GM18867 (cell line): ENCODE measurements around the gene THOC6.
A peak's percentile ranks its signal among the peaks of the same experiment; 100 is the strongest.

Experiments used
- ATAC-seq: cut with Tn5 transposase; IDR thresholded peaks from one replicate; pipeline ENCODE4 v1.9.1; 2021; ENCODE audit warnings: mild to moderate bottlenecking, moderate library complexity; ENCODE audit not compliant: unreplicated experiment

Gene THOC6

DNA sequence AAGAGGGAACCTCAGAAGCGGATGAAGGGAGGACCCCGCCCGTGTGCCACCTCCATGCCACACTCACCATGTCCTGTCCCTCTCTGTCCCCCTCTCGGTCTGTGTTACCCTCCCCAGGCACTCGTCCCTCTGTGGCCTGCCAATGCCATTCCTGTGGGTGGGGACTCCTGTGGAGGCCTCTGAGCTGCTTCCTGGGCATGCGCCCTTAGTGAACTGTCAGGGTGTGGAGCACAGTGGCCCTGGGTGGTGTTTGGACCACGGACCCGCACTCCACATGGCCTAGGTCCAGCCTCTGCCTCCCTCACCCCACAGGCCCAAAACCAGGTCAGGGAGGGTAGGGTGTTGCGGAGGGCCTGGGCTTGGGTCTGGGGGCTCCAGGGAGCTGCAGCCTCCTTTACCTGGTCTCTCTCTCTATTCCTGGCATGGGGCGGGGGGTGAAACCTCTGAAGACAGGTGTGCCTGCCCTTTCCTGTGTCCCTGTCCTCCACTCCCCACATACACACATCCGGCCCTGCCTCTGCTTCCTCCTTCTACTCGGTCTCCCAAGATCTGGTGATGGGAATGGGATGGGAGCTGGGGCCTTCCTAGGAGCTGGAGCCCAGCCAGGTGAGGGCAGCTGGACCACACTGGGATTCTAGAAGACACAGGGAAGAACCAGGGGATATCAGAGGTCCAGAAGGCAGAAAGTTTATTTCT, 32.1 kb upstream of the THOC6 start:
- ATAC-seq = no peak

DNA sequence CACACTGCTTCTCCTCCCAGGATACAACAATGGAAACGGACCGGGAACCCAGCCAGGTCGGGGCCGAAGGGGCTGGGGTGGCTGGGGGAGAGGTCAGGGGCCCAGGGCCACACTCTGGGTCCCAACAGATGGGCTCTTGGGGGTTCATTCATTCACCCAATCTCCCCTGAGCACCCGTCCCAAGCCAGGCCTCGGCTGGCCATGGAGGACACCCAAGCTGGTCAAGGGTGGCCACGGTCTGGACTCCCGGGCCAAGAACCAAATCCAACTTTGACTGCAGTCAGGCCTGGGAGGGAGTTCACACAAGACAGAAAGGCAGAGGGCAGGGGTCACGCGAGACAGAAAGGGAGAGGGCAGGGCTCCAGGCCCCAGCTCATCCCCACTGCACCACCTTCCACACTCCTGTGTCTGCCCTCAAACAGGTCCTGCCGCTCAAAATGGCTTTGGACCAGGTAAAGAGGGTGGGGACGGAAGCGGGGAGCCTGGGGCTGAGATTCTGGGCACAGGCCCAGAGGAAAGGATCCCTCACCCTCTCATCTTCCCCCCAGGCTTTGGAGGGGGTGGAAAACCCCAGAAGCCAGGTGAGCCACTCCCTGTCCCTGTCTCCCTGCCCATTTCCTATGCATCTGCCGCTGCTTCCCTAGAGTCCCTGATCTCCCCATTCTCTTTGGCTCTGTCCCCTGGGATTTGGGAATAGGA, 31.3 kb upstream of the THOC6 start:
- no peak for ATAC-seq

DNA sequence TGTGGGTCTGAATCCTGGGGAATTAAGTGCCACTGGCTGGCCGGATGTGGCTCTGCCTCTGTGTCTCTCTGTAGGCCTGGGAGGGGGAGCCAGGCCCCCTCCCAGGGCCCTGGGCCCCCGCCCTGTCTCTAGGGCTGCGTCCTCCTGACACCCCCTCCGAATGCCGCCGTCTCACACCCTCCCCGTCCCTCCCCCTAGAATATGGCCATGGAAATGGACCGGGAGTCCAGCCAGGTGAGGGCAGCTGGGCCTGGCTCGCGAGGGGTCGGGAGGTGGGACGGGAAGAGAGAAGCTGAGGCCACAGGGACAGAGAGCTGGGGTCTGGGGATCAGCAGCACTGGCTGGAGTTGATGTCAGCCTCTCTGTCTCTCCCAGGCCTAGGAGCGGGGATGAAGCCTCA, 27.5 kb upstream of the THOC6 start:
- no peak for ATAC-seq

DNA sequence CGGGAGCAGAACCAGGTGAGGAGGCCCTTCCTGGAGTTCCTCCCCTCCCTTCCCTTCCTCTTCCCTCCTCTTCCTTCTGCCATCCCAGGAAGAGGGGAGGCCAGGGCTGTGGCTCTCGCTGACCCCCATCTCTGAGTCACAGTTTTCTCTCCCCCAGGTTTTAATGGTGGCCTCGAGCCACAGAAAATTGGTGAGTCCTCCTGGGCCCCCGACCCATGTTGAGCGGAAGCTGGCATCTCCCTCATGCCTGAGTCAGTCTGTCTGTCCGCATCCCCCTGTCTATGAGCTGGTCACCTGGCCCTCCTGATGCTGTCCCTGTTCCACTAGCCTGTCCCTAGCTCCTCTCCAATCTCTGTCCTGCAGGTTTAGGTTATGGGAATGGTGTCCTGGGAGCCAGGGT, 23.9 kb upstream of the THOC6 start:
- no peak for ATAC-seq

DNA sequence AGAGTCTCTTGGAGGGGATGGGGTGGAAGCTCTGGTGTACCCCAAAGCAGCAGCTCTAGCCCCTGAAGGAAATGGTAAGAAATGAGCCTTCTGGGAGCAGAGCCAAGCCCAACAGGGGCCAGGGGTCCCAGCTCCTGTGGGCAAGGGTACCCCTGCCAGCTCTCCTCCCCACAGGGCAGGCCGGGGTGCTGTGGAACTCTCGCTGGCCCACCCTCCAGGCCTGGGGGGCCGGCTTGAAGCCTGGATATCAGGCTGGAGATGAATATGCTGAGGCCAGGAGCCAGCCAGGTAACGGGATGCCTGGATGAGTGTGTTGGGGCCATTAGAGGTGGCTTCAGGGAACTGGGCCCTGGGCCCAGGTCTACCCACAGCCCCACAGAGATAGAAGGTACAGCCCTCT, 23.3 kb upstream of the THOC6 start:
- ATAC-seq = no peak

DNA sequence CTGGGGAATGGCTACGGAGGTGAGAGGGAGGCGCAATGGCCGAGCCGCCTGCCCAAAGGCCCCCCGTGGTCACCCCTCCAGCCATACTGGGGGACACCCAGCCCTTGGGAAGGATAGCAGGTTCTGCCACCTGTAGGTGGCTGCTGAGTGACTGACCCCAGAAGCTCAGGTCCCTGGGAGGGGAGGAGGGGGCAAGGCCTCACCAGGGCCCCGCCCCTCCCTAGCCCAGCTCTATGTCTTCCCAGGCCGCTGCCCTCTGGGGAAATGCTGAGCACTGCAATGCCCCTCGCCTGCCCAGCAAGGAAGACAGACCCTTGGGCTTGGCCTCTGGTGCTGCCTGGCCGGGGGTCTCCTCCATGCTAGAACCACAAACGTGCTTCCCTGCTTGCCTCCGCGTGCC, 22.5 kb upstream of the THOC6 start:
- no peak for ATAC-seq

DNA sequence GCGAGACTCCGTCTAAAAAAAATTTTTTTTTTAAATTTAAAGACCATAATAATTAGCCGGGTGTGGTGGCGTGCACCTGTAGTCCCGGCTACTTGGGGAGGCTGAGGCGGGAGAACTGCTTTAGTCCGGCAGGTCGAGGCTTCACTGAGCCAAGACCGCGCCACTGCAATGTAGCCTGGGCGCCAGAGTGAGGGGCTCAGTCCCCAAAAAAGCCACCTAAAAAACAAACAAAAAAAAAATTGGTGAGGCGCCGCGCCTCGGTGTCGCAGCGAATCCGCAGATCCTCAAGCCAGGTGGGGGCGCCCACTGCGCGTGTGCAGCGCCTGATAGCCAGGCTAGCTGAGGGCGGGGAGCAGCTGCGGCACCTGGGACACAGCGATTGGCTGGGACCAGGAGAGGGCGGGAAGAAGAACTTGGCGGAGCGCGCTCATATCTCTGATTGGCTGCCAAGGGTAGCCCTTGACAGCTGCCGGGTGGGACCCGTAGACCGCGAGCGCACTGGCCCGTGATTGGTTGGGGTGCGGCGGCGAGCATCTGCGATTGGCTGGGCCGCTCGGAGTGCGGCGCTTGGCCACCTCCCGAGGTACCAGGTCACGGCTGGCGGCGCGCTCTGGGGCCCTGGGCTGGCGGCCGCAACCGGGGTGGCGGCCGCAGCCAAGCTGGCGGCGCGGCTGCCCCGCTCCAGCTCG, 20.1 kb upstream of the THOC6 start:
- ATAC-seq = peak; percentile 94

DNA sequence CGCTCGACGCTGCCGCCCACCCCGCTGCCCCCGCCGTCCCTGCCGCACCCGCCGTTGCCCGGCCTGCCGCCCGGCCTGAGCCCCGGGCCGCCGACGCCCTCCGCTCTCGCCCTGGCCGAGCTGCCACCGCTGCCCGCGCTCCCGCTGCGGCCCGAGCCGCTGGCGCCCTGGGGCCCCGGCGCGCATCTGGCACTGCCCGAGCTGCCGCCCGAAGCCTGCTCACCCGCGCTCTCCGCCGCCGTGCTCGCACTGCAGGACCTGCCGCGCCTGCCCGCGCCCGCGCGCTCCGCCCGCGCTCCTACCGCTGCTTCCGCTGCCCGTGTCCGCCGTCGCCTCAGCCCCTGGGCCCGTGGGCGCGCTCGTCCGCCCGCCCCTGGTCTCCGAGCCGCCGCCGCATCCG, 19.5 kb upstream of the THOC6 start:
- ATAC-seq = peak; percentile 11

DNA sequence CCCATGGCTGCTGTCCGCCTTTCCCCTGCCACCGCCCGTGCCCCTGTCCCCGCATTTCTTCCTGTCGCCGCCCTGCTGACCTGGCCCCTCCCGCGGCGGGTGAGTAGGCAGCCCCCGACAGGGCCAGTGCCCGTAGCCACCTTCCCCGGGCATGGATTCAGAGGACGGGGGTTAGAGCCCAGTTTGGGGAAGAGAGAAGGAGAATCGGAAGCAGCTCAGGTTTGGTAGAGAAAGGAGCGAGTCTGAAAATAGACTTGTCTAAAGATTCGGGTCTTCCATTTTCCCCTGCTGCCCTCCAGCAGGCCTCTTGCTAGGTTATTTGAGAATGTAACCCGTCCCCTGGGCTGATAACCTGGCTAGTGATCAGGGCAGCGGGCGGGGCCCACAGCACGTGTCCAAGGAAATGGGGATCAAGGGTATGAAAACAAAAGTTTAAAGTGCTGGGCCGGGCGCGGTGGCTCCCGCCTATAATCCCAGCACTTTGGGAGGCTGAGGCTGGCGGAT, 19.0 kb upstream of the THOC6 start:
- no peak for ATAC-seq

DNA sequence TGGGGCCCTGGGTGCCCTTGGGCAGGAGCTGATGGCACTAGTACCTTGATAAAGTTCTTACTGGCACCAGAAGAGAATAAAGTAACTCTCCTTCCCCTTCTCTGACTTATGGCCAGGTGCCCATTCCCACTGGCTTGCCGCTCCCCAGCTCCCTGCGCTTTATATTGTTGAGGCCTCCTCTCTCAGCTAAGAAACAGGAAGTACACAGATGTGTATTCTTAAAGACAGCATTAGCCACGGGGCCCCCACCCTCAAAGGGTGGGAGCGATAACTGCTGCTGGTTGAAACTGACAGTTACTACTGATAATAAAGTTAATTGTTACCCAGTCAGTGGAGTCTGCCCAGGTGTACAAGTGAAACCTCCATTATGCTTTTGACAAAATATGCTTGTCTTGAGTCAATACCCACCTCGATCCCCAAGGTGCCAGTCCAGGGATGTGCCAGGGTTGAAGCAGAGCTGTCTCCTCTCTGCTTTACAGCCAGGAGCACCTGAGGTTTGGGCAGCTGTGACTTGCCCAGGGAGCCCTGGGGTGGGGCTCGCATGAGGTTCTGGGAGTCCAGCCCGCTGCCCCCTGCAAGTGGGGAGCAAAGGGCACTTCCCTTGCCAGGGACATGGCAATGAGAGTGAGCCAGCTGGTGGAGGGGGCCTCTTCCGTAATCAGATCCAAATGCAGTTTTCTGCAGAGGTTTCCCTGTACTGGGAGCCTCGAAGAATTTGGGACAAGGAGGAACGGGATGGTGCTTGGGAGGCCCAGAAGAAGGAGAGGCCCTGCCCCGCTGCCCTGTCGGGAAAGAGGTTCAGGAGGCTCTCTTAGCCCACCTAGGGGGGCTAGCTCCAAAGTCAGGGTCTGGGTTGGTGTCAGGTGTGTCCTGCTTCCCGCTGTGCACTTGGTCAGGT, 16.5 kb upstream of the THOC6 start:
- ATAC-seq = no peak

DNA sequence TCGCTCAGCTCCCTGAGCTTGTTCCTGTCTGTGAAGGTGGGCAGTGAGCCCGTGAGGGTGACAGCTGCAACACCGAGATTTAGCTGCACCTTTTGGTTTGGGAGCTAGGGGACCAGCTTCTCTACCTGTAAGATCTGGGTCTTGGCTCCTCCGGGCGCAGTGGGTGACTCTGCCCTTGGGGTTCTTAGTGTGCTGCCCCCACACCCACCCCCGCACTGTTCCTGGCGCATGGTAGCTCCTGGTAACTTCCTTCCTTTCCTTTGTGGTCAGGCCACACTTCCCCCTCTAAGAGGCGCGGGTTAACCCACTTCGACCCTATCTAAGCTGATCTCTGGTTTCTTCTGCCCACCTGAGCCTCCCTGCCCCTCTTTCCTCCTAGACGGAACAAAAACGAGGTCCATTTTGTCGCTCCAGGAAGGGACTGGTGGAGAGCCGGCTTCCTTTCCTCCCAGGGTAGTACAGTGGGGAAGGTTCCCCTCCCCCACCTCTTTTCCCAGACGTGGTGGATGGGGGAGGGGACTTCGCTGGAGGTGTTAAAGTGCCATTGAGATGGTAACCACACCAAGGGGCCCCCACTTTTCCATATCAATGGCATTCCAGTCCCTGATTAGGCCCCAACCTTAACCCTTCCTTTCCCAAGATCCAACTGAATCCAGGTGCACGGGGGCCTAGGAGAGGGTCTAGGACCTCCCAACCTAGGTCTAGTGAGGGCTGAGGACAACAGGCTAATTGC, 15.7 kb upstream of the THOC6 start:
- ATAC-seq = no peak

DNA sequence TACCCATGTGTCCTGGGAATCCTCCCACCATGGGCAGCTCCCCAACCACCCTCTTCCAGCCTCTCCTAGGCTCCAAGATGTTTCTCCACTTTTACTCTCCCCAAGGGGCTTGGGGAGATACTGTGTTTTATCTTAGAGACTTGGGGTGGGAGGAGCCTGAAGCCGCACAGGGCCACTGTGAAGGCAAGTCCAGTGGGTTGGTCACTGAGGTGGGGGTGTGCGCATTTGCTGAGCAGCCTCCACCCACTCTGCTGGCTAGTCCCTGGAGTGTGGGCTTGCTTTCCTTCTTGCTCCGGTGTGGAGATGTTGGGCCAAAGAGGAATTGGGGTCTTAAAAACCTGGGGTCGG, 15.2 kb upstream of the THOC6 start:
- no peak for ATAC-seq

DNA sequence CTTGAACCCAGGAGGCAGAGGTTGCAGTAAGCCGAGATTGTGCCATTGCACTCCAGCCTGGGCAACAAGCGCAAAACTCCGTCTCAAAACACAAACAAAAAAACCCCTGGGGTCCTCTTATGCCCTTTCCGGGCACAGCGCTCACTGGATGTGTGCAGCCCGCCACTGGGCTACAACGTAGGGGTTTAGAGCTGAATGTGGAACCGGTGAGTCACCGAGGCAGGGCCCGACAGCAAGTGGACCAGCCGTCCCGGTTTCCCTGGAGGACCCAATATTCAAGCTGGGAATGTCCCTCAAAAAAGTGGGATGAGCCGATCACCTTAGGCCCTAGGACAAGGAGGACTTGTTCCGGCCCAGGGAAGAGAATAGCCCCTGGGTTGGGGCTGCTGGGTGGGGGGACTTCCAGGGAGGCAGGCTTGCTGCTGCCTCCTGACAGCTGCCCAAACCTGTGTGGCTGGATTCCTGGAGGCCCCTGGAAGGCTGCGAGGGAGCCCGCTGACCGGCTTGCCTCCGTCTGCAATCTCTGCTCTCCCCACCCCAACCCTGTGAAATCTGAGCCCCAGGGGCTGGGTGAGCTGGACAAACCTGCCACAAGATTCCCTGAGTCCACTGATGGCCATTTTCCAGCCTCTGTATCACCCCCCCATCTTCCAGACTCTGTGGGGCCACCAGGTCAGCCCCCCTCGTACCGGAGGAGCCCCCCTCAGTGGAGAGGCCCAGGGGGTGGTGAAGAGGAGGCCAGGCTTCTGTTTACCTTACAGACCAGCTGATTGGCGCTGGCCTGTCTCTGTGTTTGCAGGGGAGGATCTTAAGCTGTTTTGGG, 14.1 kb upstream of the THOC6 start:
- no peak for ATAC-seq

DNA sequence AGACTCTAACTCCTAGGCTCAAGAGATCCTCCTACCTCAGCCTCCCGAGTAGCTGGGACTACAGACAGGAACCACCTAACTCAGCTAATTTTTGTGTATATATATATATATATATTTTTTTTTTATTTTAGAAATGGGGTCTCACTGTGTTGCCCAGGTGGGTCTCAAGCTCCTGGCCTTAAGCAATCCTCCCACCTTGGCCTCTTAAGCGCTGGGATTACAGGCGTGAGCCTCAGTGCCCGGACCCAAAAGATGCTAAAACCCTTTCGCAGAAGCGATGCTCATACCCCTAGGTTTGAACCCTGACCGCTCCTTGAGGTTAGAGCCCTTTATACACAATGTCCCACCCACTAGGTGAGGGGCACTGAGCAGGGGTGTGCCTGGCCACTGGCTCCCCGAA, 13.3 kb upstream of the THOC6 start:
- no peak for ATAC-seq

DNA sequence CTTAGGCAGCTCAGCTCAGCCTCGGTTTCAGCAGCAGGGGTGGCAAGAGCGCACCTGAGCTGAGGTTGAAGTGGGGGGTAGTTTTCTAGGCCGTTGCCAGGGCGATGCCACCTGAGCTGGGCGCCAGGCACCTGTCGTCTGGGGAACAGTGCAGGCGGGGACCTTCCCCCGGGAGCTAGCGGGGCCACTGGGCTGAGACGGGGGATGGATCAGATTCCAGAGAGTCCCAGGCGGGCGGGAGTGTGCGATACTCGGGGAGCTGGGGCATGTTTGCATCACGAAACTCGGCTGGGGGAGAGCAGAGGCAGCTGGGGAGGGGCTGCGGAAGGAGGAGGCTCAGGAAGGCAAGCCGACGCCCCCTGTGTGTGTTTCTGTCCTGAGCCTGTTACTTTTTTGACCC, 11.6 kb upstream of the THOC6 start:
- ATAC-seq = no peak

DNA sequence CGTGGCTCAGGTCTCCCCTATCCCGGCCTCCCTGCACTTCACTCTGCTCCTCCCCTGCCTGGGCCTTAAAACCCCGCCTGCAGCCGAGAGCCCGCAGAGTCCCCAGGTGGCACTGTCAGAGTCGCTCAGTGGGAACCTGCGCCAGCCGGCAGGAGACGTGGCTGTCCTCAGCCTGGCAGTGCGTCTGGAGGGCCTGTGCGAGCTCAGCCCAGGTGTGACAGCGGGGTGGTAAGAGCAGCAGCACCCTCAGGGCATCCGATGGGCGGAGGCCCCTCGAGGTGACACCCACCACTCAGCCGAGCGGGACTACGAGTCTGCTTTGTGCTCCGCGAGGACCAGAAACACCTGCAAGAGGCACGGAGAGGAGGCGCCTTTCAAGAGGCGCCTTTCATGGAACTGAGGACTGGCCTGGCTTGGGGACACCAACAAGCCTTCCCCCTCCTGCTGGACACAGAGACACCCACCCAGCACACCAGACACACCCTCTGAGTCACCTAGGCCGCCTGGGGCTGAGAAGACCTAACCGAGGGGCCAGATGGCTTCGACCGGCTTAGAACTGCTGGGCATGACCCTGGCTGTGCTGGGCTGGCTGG, 10.9 kb upstream of the THOC6 start, which contains the start of gene CLDN9:
Gene CLDN9 (plus strand): TSS at position 96 of the 593 bp plus-strand sequence. CDS start 440 bp downstream, at position 536.
- ATAC-seq = no peak

DNA sequence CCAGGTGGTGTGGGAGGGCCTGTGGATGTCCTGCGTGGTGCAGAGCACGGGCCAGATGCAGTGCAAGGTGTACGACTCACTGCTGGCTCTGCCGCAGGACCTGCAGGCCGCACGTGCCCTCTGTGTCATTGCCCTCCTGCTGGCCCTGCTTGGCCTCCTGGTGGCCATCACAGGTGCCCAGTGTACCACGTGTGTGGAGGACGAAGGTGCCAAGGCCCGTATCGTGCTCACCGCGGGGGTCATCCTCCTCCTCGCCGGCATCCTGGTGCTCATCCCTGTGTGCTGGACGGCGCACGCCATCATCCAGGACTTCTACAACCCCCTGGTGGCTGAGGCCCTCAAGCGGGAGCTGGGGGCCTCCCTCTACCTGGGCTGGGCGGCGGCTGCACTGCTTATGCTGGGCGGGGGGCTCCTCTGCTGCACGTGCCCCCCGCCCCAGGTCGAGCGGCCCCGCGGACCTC, 10.3 kb upstream of the THOC6 start:
- no peak for ATAC-seq

DNA sequence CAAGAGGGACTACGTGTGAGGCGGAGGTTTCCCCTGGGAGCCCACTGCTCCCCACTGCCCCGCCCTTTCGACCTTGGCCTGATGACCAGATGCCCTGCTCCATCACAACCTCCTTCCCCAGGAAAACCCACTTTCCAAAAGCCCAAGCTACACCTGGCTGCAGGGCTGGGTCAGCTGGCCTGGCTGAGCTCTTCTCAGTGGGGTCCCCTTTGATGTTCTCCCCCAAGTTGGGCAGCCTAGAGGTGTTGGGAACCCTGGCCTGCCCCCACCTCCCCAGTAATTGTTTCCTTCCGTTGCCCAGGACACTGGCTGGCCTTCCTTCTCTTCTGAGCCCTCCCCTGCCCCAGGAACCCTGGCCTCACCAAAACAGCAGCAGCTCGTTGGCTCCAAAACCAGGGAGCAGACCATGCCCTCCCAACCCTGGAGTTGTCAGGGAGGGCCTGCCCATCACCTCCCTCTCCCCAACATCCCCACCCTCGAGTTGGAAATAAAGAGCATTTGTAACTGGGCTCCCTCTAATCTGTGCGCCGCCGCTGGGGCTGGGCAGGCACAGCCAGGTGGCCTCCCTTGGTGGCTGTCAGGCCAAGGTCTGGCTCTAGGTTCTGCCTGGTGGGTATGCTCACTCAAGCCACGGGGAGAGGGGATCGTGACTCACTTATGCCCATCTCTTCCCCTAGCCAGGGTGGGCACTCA, 9.7 kb upstream of the THOC6 start:
- ATAC-seq = no peak
